Muscle of back (tissue), 11 donors: ENCODE results near the gene CCDC50. TPM values are rescaled to one million over a fixed set of nuclear protein-coding genes. Genes with fewer than 3 reads are reported as not detected.

Experiments used
- DNase-seq, 3 donors: peaks; one replicate each; pipeline versions ENCODE4 v3.0.0 to v3.0.0-alpha.2; 2013
- polyA plus RNA-seq, 10 donors: library from polyadenylated mRNA; unstranded; fragments of 120-200 nt; gene quantifications; one replicate each; pipeline ENCODE4 v1.2.1, GENCODE V29; 2013; ENCODE audit not compliant: insufficient read length in 10 of 10

CCDC50 gene
- polyA plus RNA-seq, 10 donors: 25.4 to 33.7 (median 28.7) TPM

DNA sequence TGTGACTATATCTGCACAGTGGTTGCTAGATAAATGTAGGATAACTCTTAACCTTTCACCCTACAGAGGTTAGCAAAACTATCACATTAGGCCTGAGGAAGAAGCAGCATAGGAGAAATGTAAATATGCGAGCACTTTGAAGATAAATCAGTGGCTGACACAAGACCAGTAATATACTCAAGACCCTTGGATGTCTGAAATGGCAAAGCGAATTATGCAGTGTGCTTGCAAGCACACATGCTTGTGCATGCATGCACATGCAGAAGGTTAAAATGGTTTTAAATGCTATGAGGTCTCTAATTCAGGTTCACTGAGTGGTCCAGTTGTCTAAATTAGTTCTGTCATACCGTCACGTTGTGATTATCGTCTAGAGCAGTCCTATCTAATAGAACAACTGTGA, 14.7 kb downstream of the CCDC50 start:
- no peak for DNase-seq

GRCh38 chr3:191345334-191345733, 16.1 kb downstream of the CCDC50 start:
- no peak for DNase-seq

DNA sequence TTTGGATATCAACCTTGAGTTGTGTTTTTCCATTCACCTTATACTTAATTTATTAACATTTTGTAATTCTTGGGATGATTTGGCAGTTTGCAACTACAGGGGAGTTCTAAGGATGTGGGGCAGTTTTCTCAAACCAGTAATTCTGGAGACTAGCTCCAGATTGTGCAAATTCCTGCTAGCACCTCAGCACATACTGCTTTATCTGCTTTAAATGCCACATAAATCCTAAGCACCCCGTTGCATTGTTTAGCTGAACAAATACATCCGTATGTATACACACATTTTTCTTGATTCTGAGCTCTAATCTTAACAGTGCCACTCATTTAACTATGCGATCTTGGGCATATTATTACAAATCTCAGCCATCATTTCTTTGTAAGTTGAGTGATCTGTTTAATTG, 18.0 kb downstream of the CCDC50 start:
- DNase-seq: no peak

- no peak for DNase-seq
These were observed 18.9 kb downstream of the CCDC50 start for GRCh38 chr3:191348098-191348497.

GRCh38 chr3:191350396-191351090, 21.3 kb downstream of the CCDC50 start:
- DNase-seq: no peak

DNA sequence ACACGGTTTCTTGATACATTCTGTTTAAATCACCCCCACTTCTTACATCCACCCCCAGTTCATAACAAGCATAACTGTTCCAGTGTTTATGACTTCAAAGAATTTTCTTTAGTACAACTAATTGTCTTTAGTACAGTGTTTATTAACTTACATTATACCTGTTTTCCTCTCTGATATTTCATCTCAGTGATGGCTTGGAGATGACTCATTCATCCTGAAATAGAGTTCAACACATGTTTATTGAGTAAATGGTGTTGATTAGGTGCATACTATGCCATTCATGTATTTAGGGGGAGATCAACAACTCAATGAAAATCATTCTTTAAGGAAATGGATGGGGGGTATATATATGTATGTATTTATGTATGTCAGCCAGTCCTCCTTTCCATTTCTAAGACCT, 22.8 kb downstream of the CCDC50 start:
- no peak for DNase-seq

GRCh38 chr3:191353022-191353777, 24.0 kb downstream of the CCDC50 start:
- no peak for DNase-seq

- DNase-seq: no peak
These were observed 26.2 kb downstream of the CCDC50 start for GRCh38 chr3:191355406-191355805.

DNA sequence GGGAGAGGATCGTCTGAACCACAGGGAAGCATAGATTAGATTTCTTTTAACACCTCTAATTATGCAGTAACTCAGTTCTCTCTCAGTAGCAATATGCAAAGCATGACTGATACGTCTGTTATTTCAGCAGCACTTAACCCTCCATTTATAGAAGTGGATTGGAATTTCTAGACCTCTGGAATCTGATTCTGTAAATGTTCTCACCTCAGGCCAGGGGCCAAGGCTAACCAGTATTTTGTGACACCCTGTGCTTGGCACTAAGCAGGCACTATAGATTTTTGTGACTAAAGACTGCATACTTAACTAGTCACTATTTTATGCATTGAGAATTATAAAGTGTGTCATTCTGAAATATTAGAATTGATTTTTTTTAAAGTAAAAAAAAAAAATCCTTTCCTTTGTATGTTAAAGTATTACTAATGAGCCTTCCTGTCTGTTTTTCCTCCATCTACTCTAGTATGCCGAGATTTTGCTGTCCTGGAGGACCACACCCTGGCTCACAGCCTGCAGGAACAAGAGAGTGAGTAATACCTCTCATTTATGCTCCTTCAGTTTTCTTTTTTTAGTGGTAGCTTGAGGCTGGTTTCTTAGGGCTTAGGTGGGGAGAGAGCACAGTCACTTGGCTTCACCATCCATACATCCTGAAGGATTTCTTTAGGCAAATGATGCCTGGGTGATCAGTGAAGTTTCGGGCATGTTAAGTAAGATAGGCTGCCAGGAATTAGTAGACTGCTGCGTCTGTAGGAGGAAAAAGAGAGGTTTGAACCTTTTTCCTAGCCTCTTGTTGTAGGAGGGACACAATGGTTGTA, 27.6 kb downstream of the CCDC50 start:
- DNase-seq: peak; percentile 28 to 64 (median 29)

DNA sequence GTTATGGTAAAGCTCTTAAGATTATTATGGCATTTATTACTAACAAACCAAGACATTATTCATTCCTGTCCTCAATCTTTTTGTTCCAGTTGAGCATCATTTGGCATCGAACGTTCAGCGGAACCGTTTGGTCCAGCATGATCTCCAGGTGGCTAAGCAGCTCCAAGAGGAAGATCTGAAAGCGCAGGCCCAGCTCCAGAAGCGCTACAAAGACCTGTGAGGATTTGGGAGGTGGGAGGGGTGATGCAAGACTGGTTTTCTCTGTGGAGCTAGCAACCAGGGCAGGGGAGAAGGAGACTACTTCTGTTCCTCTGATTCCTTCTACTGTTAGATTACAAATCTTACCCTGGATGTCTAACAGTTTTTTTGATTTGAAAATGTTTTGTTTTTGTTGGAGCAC, 28.7 kb downstream of the CCDC50 start:
- DNase-seq: no peak

DNA sequence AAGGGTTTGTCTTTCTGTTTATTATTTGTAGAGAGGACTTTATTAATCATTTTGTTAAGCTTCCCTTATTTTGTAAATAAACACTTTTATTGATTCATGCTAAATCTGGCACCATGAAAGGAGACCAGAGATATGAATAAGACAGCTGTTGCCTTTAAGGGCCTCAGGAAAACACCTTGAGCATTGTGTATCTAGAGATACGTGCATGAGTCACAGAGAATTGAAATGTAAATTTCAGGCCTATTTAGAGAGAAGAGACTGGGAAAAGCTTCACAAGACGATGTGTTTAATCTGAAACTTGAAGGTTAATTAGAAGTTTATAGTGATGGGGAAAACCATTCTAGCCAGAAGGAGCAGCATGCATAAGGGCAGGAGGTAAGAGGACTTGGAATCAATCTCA, 29.7 kb downstream of the CCDC50 start:
- DNase-seq: no peak

DNA sequence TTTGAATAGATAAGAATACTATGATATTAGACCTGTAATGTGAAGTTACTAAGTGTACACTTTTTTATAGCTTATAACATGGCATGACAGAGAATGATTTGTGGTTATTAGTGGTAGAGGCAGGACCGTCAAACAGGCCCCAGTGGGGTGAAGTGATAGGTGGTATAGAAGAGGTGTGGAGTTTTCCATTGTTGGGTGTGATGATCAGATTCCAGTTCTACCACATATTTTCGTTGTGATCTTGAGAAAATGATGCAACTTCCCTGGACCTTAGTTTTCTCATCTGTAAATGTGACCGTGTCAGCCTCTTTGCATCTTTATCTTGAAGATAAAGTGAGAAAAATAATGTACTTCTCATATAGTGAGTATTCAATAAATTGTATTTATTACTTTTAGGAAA, 31.4 kb downstream of the CCDC50 start:
- DNase-seq: no peak

- DNase-seq: no peak
These were observed 32.3 kb downstream of the CCDC50 start for GRCh38 chr3:191361456-191361855.

- DNase-seq: no peak
These were observed 32.8 kb downstream of the CCDC50 start for GRCh38 chr3:191362037-191362436.

- no peak for DNase-seq
These were observed 33.4 kb downstream of the CCDC50 start for GRCh38 chr3:191362524-191363090.

GRCh38 chr3:191363221-191363620, 34.0 kb downstream of the CCDC50 start:
- DNase-seq: no peak

GRCh38 chr3:191366675-191367074, 37.5 kb downstream of the CCDC50 start:
- no peak for DNase-seq

- no peak for DNase-seq
These were observed 39.8 kb downstream of the CCDC50 start for GRCh38 chr3:191368755-191369615.

DNA sequence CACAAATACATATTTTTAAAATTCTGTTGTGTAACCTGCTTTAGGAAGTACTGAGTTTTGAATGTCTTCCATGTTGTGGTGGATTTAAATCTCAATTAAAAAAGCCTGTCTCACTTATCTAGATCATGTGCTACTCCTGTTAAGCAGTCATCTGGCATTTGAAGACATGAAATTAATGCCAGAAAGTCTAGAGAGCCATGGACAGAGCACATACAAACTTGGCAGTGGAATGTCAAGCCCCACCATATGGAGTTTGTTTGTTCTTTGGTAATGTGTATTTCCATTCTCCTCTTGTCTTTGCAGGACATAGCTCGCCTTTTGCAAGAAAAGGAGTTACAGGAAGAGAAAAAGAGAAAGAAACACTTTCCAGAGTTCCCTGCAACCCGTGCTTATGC, 40.4 kb downstream of the CCDC50 start:
- peak; percentile 23 to 51 (median 35) for DNase-seq

GRCh38 chr3:191372122-191372521, 42.9 kb downstream of the CCDC50 start:
- DNase-seq: no peak

DNA sequence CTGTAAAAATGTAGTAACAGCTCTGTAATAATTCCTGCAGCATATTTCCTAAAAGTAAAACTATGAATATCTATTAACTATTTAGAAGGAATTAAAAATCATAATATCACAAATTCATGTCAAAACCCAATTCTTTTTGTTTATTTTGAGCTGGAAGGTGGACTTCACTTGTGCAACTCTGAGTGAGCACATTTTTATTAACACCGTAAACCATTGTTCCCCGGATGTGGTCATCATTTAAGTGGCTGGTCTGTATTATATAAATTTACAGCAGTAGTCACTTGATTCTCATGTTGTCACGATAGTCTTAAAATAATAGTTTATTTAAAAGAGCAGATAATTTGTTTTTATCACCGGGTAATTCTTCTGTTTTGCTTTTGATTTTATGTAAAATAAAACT, 44.1 kb downstream of the CCDC50 start:
- no peak for DNase-seq
